ENCODE results near the gene EFCC1.

DNA sequence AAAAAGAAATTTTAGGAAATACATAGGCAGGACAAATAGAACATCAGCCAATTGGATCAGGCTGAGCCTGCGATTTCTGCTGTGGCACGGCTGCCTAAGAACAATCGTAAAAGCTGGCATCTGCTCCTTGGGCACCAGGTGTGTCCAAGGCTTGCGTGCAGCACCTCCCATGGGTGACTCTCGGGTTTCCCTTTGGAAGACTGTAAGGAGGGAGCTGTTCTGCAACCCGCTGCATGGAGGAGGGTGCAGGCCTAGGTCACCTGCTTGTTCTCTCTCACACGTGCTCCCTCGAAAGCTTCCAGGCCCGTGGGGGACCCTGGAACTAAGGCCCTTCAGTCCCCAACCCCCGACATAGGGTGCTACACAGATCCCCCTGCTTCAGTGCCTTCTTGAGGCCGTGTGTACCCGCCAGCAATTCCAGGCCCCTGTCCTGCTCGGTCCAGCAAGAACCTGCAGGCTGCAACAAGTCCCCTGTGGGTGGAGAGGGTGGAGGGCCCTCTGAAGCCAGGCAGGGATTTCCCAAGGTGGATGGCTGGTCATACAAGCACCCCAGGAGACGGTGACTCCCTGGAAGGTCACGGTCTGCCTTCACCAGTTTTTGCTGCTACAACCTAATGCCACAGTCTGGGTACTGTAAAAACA is 62.9 kb downstream of the EFCC1 start:
- TF ChIP-seq, protein P1, sequence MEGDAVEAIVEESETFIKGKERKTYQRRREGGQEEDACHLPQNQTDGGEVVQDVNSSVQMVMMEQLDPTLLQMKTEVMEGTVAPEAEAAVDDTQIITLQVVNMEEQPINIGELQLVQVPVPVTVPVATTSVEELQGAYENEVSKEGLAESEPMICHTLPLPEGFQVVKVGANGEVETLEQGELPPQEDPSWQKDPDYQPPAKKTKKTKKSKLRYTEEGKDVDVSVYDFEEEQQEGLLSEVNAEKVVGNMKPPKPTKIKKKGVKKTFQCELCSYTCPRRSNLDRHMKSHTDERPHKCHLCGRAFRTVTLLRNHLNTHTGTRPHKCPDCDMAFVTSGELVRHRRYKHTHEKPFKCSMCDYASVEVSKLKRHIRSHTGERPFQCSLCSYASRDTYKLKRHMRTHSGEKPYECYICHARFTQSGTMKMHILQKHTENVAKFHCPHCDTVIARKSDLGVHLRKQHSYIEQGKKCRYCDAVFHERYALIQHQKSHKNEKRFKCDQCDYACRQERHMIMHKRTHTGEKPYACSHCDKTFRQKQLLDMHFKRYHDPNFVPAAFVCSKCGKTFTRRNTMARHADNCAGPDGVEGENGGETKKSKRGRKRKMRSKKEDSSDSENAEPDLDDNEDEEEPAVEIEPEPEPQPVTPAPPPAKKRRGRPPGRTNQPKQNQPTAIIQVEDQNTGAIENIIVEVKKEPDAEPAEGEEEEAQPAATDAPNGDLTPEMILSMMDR (optimal IDR thresholded peaks at IDR 0.05 in 1 of 3, IDR thresholded peaks at IDR 0.05 in 1 of 3, conservative IDR thresholded peaks at IDR 0.05 in 1 of 3; ENCODE audit: extremely low read depth in 1 of 3, insufficient read depth in 2 of 3, low read length in 3 of 3), result no peak
- no peak for TF ChIP-seq EZH2 (IDR thresholded peaks at IDR 0.05; ENCODE audit: low read length)
